HUDEP-2 (cell line): ENCODE measurements around the gene BORCS6.
"Not testable (repeated sequence)": the region's sequence is repeated elsewhere in the genome, so short reads cannot be mapped to it uniquely, and the experiment has no call there.

Source experiments
- DNase-seq, 76 experiments: peaks; one replicate each; lab custom pipeline; 2025; ENCODE audit not compliant: unreplicated experiment in 76 of 76; lab: John Stamatoyannopoulos, UW

BORCS6 gene

DNA sequence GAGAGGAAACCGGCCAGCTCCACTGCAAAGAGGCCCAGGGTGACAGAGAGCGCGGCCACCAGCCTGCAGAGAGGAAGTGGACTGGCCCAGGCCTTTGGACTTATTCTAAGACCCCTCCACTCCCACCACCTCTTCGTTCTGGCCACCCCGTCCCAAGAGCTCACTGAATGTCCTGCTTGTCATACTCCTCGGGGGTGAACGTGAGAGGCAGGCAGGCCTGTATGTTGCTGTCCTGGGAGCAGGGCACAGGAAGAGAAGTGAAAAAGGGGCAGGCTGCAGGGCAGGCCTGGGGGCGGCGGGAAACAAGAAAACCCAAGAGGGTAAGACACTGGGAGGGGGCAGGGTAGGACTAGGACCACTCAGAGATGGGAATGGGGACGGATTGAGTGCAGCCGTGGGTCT is 14.2 kb downstream of the BORCS6 start:
- peak in 4 of 76 experiments; percentile 23 to 49 (median 40) for DNase-seq

GRCh38 chr17:8173871-8174322 is 16.1 kb downstream of the BORCS6 start:
- peak in 2 of 76 experiments; percentile 8 to 19 for DNase-seq

- peak in 73 of 76 experiments; percentile 12 to 98 (median 79) for DNase-seq
Observed at GRCh38 chr17:8173056-8173870, 16.7 kb downstream of the BORCS6 start.

DNA sequence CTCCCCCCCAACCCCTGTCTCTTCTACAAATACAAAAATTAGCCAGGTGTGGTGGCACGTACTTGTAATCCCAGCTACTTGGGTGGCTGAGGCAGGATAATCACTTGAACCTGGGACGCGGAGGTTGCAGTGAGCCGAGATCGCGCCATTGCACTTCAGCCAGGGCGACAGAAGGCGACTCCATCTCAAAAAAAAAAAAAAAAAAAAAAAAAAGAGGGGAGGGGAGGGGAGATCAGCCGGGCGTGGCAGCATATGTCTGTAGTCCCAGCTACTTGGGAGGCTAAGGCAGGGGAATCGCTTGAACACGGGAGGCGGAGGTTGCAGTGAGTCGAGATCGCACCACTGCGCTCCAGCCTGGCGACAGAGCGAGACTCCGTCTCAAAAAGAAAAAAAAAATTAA is 19.8 kb downstream of the BORCS6 start:
- not testable (repeated sequence) for DNase-seq

GRCh38 chr17:8167526-8167925 is 22.5 kb downstream of the BORCS6 start:
- DNase-seq: no peak

DNA sequence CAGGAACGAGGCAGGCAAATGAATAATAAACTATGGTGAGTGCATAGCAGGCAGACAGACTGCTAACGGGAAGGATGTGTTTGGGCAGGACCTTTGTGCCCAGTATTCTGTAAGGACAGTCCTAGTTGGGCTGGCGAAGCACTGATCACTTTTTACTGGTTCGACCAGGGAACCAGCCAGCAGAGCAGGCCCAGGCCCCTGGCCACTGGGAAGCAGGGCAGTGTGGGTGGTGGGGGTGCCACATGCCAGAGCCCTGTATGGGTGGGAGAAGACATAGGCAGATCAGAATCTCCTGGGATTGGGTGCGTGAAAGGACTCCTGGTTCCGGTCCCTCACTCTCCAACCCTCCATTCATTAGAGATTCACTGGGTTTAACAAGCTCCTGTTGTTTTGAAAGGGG is 23.2 kb downstream of the BORCS6 start:
- DNase-seq: no peak

- no peak for DNase-seq
Observed at GRCh38 chr17:8164815-8165131, 25.2 kb downstream of the BORCS6 start.

DNA sequence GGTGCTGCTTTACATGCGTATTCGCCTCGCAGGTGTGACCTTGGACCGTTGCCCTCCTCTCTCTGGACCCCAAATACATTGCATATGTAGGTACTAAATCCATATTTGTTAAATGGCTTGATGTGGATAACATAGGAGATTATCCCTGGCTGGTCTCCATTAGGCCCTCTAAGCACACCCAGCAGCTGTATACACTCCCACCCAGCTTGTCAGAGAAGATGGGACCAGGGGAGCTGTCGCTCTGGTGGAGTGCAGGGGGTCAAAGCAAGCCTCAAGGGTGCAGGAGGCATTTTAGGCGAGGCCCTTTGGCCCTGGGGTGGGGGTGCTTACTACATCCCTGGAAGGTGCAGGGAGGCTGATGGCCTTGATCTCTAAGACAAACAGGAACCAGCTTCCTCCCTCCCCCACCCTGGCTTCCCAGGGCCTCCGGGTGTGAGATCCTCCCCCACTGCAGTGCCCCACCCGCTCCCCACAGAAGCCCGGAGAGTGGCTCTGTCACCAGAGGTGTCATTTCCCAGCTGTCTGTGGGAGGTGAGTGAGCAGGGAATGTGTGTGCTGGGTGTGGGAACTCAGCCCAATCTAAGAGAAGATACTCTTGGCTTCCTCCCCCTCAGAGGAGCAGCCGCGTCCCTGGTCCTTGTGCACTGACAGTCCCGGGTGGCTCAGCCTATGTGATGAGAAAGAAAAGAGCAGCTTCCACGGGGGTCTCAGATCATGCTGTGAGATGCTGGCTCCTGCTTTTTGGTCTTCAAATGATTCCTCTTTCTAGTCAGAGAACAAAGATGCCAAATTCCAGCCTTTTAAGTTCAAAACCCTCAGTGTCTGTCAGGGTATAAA is 25.8 kb downstream of the BORCS6 start:
- DNase-seq: peak in 71 of 76 experiments; percentile 25 to 88 (median 71)

- DNase-seq: peak in 1 of 76 experiments; percentile 21
Observed at GRCh38 chr17:8162997-8163977, 26.7 kb downstream of the BORCS6 start.

- peak in 43 of 76 experiments; percentile 7 to 58 (median 30) for DNase-seq
Observed at GRCh38 chr17:8162233-8162996, 27.6 kb downstream of the BORCS6 start, which contains the start of gene VAMP2. TSS of gene VAMP2 (minus strand) at chr17:8162948. CDS start at chr17:8162879, 69 bp downstream.

DNA sequence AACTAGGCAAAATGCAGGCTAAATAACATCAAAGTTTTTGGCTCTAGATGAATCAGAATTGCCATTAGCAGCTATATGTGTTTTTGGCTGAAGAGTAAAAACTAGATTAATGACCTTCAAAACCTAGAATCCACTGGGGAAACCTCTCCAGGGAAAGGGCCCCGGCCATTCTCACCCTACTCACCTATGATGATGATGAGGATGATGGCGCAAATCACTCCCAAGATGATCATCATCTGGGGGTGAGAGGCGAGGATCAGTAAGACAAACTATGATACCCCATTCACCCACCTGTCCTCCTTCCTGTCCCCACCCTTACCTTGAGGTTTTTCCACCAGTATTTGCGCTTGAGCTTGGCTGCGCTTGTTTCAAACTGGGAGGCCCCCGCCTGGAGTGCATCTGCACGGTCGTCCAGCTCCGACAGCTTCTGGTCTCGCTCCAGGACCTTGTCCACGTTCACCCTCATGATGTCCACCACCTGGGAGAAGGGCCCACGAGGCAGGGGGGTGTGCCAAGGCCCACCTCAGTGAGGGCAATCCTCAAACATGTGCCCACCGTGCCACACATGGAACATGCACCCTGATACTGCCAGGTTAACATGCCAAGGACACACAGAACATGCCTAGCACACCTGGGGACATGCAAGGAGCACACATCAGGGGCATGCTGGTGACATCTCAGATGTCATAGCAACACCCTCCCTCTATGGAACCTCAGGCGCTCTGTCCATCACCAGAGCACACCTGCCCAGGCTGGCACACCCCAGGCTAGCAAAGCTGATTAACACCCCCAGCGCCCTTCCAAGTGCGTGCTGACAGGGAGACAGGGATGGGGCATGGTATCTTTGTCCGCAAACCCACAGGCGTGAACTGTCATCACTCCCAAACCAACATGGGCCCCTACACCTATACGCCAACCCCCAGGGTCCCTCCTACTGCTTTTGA is 28.4 kb downstream of the BORCS6 start:
- DNase-seq: no peak

GRCh38 chr17:8160741-8161221 is 29.2 kb downstream of the BORCS6 start:
- DNase-seq: no peak

DNA sequence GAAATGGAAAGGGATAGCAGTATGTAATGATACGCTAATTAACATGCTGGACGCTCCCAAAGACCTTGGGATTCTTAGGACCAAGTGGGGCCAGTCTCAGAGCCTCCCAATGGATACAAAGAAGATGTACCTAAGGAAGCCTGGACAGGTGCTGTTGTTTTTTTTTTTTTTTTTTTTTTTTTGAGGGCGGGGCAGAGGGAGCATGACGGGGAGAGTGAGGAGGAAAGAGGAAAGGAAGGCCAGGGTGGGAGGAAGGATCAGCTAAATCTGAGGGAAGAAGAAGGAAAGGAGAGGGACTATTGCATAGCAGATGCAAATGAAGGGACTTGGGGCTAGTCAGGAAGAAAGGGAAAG is 29.8 kb downstream of the BORCS6 start:
- no peak for DNase-seq

DNA sequence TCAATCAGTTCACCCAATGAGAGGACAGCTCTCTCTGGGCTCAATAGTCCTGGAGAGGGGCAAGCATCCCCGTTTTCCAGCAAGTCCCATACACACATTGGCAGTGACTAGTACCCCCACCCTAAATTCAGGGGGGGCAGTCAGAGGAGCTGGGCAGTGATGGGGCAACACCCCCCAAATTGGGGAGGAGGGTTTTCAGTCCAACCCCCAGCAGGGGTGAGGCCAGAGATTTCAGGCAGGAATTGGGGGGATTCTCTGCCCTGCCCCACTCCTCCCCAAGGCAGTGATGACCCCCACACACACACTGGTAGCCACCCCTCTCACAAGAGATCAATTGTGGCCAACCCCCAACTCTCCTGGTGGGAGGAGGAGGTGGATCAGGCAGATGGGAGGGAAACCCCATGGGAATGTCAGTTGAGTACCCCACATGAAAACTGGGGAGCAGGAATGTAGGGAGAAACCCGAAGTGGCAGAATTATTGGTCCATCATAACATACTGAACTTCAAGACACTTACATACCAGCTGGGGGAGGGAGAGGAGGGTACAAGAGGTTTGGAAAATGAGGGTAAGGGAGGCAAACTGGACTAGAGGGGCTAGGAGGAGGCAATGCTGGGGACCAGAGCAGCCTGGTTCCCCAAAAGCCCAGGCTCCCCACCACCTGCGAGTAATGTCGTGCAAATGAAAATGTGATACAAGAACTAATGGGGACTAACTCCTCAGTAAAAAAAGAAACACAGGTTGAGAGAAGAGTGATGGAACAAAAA is 30.3 kb downstream of the BORCS6 start:
- DNase-seq: no peak

DNA sequence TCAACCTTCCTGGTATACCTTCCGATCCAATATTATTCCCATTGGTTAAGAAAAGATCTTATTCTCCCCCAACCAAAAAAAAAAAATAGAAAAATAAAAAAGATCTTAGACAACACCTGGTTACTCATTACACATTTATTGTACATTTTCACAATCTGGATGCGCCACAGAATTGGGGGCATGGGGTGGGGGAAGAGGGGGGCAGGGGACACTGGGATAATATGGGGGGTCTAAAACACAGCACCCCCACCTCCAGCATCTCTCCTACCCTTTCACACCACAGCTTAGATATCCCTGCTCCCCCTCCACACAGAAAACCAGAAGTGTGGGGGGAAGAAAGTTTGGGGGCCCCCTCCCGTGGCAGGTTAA is 31.0 kb downstream of the BORCS6 start:
- no peak for DNase-seq

DNA sequence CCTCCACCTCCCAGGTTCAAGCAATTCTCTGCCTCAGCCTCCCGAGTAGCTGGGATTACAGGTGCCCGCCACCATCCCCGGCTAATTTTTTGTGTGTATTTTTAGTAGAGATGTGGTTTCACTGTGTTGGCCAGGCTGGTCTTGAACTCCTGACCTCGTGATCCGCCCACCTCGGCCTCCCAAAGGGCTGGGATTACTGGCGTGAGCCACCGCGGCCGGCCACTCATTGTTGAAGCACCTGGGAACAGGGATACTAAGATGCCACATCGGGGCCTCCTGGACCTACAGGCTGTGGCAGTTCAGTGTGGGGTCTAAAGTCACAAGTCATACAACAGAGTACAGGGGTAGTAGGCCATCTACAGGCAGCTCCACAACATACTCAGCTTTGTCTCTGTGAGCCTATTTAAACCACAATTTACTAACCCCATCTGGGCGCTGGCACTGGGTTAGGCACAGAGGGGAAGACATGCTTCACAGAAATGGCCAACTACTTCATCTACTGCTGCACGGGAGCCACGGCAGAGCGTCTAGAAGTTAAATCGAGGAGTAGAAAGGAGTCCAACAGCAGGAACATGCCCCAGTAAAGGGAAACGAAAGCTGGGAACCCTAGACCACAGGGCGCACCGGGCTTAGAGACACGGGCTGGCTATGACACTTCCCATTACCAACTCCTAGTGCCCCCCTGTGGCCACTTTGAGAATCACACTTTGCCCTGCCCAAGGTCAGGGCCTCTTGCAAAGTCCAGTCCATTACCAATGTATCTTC is 31.5 kb downstream of the BORCS6 start:
- DNase-seq: peak in 69 of 76 experiments; percentile 14 to 93 (median 79)
